ENCODE data around the gene C1QC. TPM values are rescaled to one million over a fixed set of nuclear protein-coding genes. Genes with fewer than 3 reads are reported as not detected.
A peak's percentile ranks its signal among the peaks of the same experiment; 100 is the strongest.

Gene C1QC
- total RNA-seq, 1 experiment from 2014 or later, result 0.59 TPM

- no peak overlapping the region for H3K9ac ChIP-seq (ENCODE audit: low read length)
- H2AFZ ChIP-seq (ENCODE audit: low read depth, low read length, poor library complexity, severe bottlenecking), result no peak overlapping the region
- ChIA-PET CTCF (no interaction called here), POLR2A (no interaction called here), RAD21 (ENCODE audit: low non-redundant PET in 1 of 2, low total read pairs in 2 of 2, uncharacterized antibody in 2 of 2, unreplicated experiment in 2 of 2) (no interaction called here)
- TF ChIP-seq TCF7L2 (IDR thresholded peaks at IDR 0.05; ENCODE audit: borderline replicate concordance, extremely low read depth, insufficient read depth, insufficient read length) (peak; percentile 17), SIN3A (IDR thresholded peaks at IDR 0.05; ENCODE audit: low read depth) (no peak)
- BruUV-seq (replicated peaks), result no TSS peak
- DNase-seq (ENCODE audit: low read depth, low spot score) (no peak), ATAC-seq (no peak)
- no peaks in the 10 kb centered on the region for H3K36me3 ChIP-seq (ENCODE audit: control insufficient read depth in 1 of 2, insufficient read depth in 2 of 2, low read length in 2 of 2)
- H3K79me2 ChIP-seq (ENCODE audit: insufficient read depth, low read length), result no peaks in the 10 kb centered on the region
- intact Hi-C loops (cut with micrococcal nuclease), result no loop called here
- H3K9me2 ChIP-seq (ENCODE audit: insufficient read depth), result no peaks in the 10 kb centered on the region
- no peak overlapping the region for H3K4me2 ChIP-seq (ENCODE audit: low read length)
- H3K4me1 ChIP-seq (ENCODE audit: control insufficient read depth in 1 of 2, insufficient read depth in 2 of 2, low read length in 2 of 2), result no peaks in the 10 kb centered on the region
- no peaks in the 10 kb centered on the region for H3K27me3 ChIP-seq (ENCODE audit: insufficient read depth, low read length)
- no peaks in the 10 kb centered on the region for H3K9me3 ChIP-seq (ENCODE audit: control insufficient read depth in 1 of 2, insufficient read depth in 1 of 2, low read depth in 1 of 2, low read length in 2 of 2)
- H4K20me1 ChIP-seq (ENCODE audit: insufficient read depth), result no peaks in the 10 kb centered on the region
- H3K4me3 ChIP-seq (replicated peaks in 1 of 2; ENCODE audit: low read depth in 1 of 2, low read length in 2 of 2), result no peak overlapping the region
- H3K27ac ChIP-seq (ENCODE audit: low read depth, low read length), result no peak overlapping the region
These were observed 37.3 kb downstream of the C1QC start for GRCh38 chr1:22680726-22681125.

DNA sequence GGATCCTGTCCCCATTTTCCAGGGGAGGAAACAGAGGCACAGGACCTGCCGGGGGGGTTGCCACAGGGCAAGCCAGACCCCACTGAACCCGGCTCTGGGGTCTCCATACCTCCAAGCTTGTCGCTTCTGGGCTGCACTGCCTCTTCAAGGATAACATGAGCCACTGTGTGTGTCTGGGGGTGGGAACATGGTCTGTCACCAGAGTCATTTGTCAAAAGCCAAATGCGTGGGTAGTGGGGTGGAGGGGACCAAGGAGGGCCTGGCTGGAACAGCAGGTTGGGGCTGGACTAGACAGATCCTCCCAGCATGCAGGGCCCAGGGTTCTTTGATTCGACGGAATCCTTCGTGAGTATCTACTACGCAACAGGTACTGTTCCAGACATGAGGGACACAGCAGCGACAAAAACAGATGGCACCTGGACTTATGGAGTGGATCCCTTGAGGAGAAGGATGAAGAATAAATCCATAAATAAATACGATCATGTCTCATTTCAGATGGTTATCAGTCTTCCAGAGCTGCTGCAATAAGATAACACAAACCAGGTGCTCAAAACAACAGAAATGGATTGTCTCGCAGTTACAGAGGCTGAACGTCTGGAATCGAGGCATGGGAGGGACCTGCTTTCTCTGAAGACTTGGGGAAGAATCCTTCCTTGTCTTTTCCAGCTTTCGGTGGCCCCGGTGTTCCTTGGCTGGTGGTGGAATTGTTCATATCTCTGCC is 38.3 kb downstream of the C1QC start:
- Histone ChIP-seq H3K9me3 (ENCODE audit: control insufficient read depth in 1 of 2, insufficient read depth in 1 of 2, low read depth in 1 of 2, low read length in 2 of 2) (no peaks in the 10 kb centered on the region), H3K36me3 (ENCODE audit: control insufficient read depth in 1 of 2, insufficient read depth in 2 of 2, low read length in 2 of 2) (no peaks in the 10 kb centered on the region), H3K27me3 (ENCODE audit: insufficient read depth, low read length) (no peaks in the 10 kb centered on the region), H3K4me3 (replicated peaks in 1 of 2; ENCODE audit: low read depth in 1 of 2, low read length in 2 of 2) (no peak overlapping the region), H3K4me1 (ENCODE audit: control insufficient read depth in 1 of 2, insufficient read depth in 2 of 2, low read length in 2 of 2) (no peaks in the 10 kb centered on the region), H4K20me1 (ENCODE audit: insufficient read depth) (no peaks in the 10 kb centered on the region), H3K9ac (ENCODE audit: low read length) (no peak overlapping the region), H3K27ac (ENCODE audit: low read depth, low read length) (no peak overlapping the region), H3K79me2 (ENCODE audit: insufficient read depth, low read length) (no peaks in the 10 kb centered on the region), H3K9me2 (ENCODE audit: insufficient read depth) (no peaks in the 10 kb centered on the region), H3K4me2 (ENCODE audit: low read length) (no peak overlapping the region), H2AFZ (ENCODE audit: low read depth, low read length, poor library complexity, severe bottlenecking) (no peak overlapping the region)
- intact Hi-C loops (cut with micrococcal nuclease), result no loop called here
- POLR2A ChIA-PET, result no interaction called here
- TF ChIP-seq EZH2 (IDR thresholded peaks at IDR 0.05), result no peak
- TF ChIP-seq EGR1 (IDR thresholded peaks at IDR 0.05; ENCODE audit: low read depth), result no peak
- TF ChIP-seq CBX3 (IDR thresholded peaks at IDR 0.05; ENCODE audit: low read depth), result no peak
- RAD21 ChIA-PET (ENCODE audit: low non-redundant PET in 1 of 2, low total read pairs in 2 of 2, uncharacterized antibody in 2 of 2, unreplicated experiment in 2 of 2), result no interaction called here
- BruUV-seq (replicated peaks), result no TSS peak
- ATAC-seq (no peak), DNase-seq (ENCODE audit: low read depth, low spot score) (no peak)
- CTCF ChIA-PET, result no interaction called here
